HEK293 (cell line): Measurements from ENCODE around the gene CAMK1.

Experiments
- FEZF1 ChIP-seq: fragments of 450-650 bp; formaldehyde crosslinking; IDR thresholded peaks from 2 replicates; pipeline ENCODE4 v1.5.1; 2016; ENCODE audit warnings: missing biosample characterization, missing genetic modification characterization
- TCF7L2 ChIP-seq: IDR thresholded peaks from 2 replicates; pipeline ENCODE4 v1.6.1; 2011; ENCODE audit warnings: low read depth, mild to moderate bottlenecking, inconsistent platforms, low read length, moderate library complexity, borderline replicate concordance
- YY1 ChIP-seq: fragments of 450-650 bp; formaldehyde crosslinking; IDR thresholded peaks from 2 replicates; pipeline ENCODE4 v1.5.1; 2018; ENCODE audit warnings: missing biosample characterization, missing genetic modification characterization
- ZNF48 ChIP-seq: fragments of 450-650 bp; formaldehyde crosslinking; IDR thresholded peaks from 2 replicates; pipeline ENCODE4 v1.5.1; 2016; ENCODE audit warnings: missing biosample characterization, missing genetic modification characterization
- ZNF544 ChIP-seq: fragments of 450-650 bp; formaldehyde crosslinking; IDR thresholded peaks from 2 replicates; pipeline ENCODE4 v1.5.0; 2017; ENCODE audit warnings: missing biosample characterization, missing genetic modification characterization
- TF ChIP-seq, protein P1 (sequence below): fragments of 450-650 bp; formaldehyde crosslinking; IDR thresholded peaks from 2 replicates; pipeline ENCODE4 v1.5.1; 2016; ENCODE audit warnings: missing biosample characterization, missing genetic modification characterization
- TF ChIP-seq, protein P2 (sequence below): sonication (generic); formaldehyde crosslinking; IDR thresholded peaks from 2 replicates; pipeline ENCODE4 v1.8.1; 2022; ENCODE audit warnings: mild to moderate bottlenecking, moderate library complexity, missing genetic modification reagents
- TF ChIP-seq, protein P3 (sequence below): fragments of 450-650 bp; formaldehyde crosslinking; conservative IDR thresholded peaks from 2 replicates; pipeline ENCODE4 v1.5.1; 2016; ENCODE audit warnings: low read depth, missing biosample characterization, missing genetic modification characterization

DNA sequence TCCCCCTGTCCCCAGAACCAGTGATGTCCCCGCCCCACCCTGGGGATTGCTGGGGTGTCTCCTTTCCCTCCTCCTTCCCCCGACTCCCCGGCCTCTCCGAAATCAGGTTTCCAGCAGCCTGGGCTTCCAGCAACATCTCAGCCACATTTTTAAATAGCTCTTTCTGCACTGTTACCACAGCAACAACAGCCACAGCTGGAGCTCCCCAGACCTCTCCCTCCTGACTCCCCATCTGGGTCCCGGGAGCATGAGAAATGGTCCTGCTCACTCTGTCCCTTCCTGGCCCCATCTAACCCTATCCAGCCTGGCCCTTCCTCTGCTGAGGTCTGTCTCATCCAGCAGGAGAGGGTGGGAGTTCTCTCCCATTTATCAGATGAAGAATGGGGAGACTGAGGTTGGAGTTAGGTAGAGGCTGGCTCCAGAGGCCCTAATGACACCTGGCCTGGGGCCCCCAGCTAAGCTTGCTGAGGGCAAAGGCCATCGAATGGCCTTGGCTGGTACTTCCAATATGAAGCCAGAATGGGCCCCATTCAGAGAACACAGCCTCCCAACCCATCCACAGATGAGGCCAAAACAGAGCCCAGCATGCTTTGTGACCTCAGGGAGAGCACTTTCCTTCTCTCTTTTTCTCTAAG is 1.5 kb downstream of the CAMK1 start:
- TF ChIP-seq, protein P1, sequence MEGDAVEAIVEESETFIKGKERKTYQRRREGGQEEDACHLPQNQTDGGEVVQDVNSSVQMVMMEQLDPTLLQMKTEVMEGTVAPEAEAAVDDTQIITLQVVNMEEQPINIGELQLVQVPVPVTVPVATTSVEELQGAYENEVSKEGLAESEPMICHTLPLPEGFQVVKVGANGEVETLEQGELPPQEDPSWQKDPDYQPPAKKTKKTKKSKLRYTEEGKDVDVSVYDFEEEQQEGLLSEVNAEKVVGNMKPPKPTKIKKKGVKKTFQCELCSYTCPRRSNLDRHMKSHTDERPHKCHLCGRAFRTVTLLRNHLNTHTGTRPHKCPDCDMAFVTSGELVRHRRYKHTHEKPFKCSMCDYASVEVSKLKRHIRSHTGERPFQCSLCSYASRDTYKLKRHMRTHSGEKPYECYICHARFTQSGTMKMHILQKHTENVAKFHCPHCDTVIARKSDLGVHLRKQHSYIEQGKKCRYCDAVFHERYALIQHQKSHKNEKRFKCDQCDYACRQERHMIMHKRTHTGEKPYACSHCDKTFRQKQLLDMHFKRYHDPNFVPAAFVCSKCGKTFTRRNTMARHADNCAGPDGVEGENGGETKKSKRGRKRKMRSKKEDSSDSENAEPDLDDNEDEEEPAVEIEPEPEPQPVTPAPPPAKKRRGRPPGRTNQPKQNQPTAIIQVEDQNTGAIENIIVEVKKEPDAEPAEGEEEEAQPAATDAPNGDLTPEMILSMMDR (tag by site-specific recombination), result no peak
- TF ChIP-seq ZNF48 (tag by site-specific recombination), result no peak
- no peak for TF ChIP-seq ZNF544 (tag by site-specific recombination)
- TF ChIP-seq, protein P2, sequence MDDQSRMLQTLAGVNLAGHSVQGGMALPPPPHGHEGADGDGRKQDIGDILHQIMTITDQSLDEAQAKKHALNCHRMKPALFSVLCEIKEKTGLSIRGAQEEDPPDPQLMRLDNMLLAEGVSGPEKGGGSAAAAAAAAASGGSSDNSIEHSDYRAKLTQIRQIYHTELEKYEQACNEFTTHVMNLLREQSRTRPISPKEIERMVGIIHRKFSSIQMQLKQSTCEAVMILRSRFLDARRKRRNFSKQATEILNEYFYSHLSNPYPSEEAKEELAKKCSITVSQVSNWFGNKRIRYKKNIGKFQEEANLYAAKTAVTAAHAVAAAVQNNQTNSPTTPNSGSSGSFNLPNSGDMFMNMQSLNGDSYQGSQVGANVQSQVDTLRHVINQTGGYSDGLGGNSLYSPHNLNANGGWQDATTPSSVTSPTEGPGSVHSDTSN (CRISPR knock-in tag), result no peak
- TF ChIP-seq, protein P3, sequence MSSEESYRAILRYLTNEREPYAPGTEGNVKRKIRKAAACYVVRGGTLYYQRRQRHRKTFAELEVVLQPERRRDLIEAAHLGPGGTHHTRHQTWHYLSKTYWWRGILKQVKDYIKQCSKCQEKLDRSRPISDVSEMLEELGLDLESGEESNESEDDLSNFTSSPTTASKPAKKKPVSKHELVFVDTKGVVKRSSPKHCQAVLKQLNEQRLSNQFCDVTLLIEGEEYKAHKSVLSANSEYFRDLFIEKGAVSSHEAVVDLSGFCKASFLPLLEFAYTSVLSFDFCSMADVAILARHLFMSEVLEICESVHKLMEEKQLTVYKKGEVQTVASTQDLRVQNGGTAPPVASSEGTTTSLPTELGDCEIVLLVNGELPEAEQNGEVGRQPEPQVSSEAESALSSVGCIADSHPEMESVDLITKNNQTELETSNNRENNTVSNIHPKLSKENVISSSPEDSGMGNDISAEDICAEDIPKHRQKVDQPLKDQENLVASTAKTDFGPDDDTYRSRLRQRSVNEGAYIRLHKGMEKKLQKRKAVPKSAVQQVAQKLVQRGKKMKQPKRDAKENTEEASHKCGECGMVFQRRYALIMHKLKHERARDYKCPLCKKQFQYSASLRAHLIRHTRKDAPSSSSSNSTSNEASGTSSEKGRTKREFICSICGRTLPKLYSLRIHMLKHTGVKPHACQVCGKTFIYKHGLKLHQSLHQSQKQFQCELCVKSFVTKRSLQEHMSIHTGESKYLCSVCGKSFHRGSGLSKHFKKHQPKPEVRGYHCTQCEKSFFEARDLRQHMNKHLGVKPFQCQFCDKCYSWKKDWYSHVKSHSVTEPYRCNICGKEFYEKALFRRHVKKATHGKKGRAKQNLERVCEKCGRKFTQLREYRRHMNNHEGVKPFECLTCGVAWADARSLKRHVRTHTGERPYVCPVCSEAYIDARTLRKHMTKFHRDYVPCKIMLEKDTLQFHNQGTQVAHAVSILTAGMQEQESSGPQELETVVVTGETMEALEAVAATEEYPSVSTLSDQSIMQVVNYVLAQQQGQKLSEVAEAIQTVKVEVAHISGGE (tag by site-specific recombination), result no peak
- no peak for TF ChIP-seq YY1 (tag by site-specific recombination)
- no peak for TF ChIP-seq FEZF1
- no peak for TF ChIP-seq TCF7L2
